ENCODE data around the gene HEXA. TPM values are rescaled to one million over a fixed set of nuclear protein-coding genes. Genes with fewer than 3 reads are reported as not detected.
"Not testable (repeated sequence)": the region's sequence is repeated elsewhere in the genome, so short reads cannot be mapped to it uniquely, and the experiment has no call there.

The HEXA gene
- 10 to 100 TPM; 80.9 to 87.3 TPM for total RNA-seq

DNA sequence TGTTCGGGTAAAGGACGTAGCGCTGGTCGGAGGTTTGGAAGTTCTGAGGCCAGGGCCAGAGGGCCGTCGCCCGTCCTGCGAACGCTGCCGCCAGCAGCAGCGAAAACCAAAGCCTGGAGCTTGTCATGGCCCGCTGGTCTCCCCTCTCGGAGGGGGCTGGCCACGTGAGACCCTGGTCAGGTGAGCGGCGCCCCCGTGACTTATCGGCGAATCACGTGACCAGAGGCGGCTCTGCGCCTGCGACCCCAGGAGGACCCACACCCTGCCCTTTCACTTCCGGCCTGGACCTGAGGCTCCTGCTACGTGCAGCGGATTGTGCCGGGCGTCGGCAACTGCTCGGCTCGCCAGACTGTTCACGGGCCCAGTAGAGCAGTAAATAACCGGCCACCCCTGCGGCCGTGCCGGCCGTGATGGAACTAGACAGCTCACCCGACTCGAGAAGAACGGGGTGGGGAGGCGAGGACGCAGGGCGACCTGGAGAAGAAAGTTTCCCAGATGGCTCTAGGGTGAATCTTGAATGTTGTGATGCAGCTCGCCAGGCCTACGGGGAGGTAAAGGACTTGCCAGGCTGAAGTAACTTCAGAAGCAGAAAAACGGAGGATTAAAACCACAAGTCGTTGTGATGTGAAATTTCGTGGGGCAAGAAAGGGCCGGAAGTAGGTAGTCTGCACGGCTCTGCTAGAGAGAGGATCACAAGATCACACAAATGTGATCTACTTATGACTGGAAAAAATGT, at the start of gene HEXA:
HEXA (minus strand) TSS at position 169 of the 736 bp plus-strand sequence; CDS start at position 127, 42 bp downstream.
- Mint-ChIP-seq H3K36me3 (ENCODE audit: low read depth) (peaks cover 14% of the 10 kb centered on the region), H3K4me3 (peak within 1 kb of the TSS; percentile 90), H3K4me1 (ENCODE audit: low read depth) (peaks cover 40% of the 10 kb centered on the region), H3K27me3 (ENCODE audit: low read depth) (no peaks in the 10 kb centered on the region), H3K9me3 (ENCODE audit: insufficient read depth) (no peaks in the 10 kb centered on the region), H3K27ac (peak within 1 kb of the TSS; percentile 98)
- DNase-seq = peak; percentile 98
- POLR2A ChIA-PET = interaction anchor here (0.6 to 2.7 kb wide), 23 partner anchors 8 to 1118 kb away, joined by 3 to 53 read pairs (median 4); partner anchors contain the start of genes ARIH1, BBS4, HIGD2B and PKM
- CTCF ChIA-PET = interaction anchor here (1.2 to 2.6 kb wide), 6 partner anchors 9 to 224 kb away, joined by 3 to 9 read pairs (median 4); partner anchors contain the start of gene ARIH1
- peak; percentile 86 for ATAC-seq

DNA sequence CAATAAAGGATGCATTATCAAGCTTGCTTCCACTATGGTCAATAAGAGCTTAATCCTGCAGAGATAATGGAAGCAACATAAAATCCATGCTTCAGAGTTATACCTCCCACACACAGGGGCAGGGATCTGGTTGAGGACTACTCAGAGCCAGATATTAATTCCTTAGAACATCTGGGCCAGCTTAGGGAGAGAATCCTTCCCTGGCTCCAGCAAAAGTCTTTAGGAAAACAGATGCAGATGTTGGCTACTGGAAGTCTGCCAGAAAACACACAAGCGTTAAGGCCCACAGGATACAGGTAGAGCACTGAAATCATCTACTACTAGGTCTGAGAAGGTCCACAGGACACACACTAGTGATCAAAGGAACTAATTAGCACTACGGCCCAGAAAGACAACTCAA, 47.4 kb upstream of the HEXA start:
- H3K4me1 Mint-ChIP-seq (ENCODE audit: low read depth) = peaks cover 14% of the 10 kb centered on the region
- ATAC-seq (no peak), DNase-seq (no peak)
- H3K27me3 Mint-ChIP-seq (ENCODE audit: low read depth) = peaks cover 14% of the 10 kb centered on the region
- H3K27ac Mint-ChIP-seq = no peak overlapping the region
- H3K9me3 Mint-ChIP-seq (ENCODE audit: insufficient read depth) = peaks cover 7% of the 10 kb centered on the region
- no peak overlapping the region for H3K4me3 Mint-ChIP-seq
- H3K36me3 Mint-ChIP-seq (ENCODE audit: low read depth) = peaks cover 3% of the 10 kb centered on the region
- CTCF ChIA-PET = interaction anchor here (0.8 kb wide), 1 partner anchor 39 kb away, joined by 3 read pairs; no protein-coding TSS in a partner anchor
- POLR2A ChIA-PET = no interaction called here

DNA sequence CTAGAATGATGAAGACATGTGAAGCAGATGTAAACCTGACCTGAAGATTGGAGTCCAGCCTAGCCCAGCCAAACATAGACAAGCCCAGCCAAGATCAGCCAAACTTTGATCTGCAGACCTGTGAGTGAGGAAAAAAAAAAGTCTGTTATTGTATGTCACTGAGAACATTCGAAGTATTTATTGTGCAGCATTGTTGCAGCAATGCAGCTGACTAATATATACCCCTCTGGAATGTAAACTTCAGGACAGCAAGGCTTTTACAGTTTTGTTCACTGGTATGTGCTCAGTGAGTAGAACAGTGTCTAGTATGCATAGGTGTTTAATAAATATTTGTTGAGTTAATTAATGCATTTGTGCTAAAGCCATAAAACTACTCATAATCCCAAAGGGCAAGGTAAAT, 45.7 kb upstream of the HEXA start:
- ATAC-seq (no peak), DNase-seq (no peak)
- Mint-ChIP-seq H3K27ac (no peak overlapping the region), H3K36me3 (ENCODE audit: low read depth) (peaks cover 3% of the 10 kb centered on the region), H3K4me3 (no peak overlapping the region), H3K27me3 (ENCODE audit: low read depth) (peaks cover 11% of the 10 kb centered on the region), H3K4me1 (ENCODE audit: low read depth) (peaks cover 4% of the 10 kb centered on the region), H3K9me3 (ENCODE audit: insufficient read depth) (peaks cover 7% of the 10 kb centered on the region)
- CTCF ChIA-PET = no interaction called here
- POLR2A ChIA-PET = no interaction called here

DNA sequence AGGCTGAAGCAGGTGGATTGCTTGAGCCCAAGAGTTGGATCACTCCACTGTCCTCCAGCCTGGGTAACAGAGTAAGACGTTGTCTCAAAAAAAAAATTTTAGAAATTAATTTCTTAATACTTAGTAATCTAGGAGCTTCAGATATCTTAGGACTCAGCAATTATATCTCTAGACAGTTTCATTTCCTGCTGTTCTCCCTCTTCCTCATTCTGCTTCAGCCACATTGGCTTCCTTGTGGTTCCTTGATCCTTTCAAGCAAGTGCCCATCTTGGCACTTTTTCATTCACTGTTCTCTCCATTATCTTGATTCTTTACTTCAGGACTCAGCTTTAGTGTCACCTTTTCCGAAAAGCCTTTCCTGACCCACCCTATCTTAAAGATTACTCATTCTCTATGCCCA, 44.8 kb upstream of the HEXA start:
- DNase-seq (no peak), ATAC-seq (no peak)
- Mint-ChIP-seq H3K4me1 (ENCODE audit: low read depth) (peaks cover 3% of the 10 kb centered on the region), H3K36me3 (ENCODE audit: low read depth) (no peaks in the 10 kb centered on the region), H3K4me3 (no peak overlapping the region), H3K9me3 (ENCODE audit: insufficient read depth) (peaks cover 3% of the 10 kb centered on the region), H3K27me3 (ENCODE audit: low read depth) (peaks cover 10% of the 10 kb centered on the region), H3K27ac (no peak overlapping the region)
- POLR2A ChIA-PET = no interaction called here
- CTCF ChIA-PET = no interaction called here

DNA sequence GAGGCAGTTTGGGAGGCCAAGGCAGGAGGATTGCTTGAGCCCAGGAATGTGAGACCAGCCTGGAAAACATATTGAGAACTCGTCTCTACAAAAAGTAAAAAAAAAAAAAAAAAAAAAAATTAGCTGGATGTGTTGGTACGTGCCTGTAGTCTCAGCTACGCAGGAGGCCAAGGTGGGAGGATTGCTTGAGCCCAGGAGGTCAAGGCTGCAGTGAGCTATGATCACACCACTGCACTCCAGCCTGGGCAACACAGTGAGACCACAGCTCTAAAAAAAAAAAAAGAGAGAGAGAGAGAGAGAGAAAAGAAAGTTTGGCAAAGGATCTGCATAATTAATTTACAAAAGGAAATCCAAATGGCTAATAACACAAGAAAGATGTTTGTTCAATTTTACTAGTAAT, 44.0 kb upstream of the HEXA start:
- DNase-seq; ATAC-seq; POLR2A ChIA-PET; H3K9me3 Mint-ChIP-seq (ENCODE audit: insufficient read depth); H3K4me3 Mint-ChIP-seq; H3K4me1 Mint-ChIP-seq (ENCODE audit: low read depth); H3K36me3 Mint-ChIP-seq (ENCODE audit: low read depth); CTCF ChIA-PET; H3K27ac Mint-ChIP-seq: not testable (repeated sequence)
- peaks cover 10% of the 10 kb centered on the region for H3K27me3 Mint-ChIP-seq (ENCODE audit: low read depth)

DNA sequence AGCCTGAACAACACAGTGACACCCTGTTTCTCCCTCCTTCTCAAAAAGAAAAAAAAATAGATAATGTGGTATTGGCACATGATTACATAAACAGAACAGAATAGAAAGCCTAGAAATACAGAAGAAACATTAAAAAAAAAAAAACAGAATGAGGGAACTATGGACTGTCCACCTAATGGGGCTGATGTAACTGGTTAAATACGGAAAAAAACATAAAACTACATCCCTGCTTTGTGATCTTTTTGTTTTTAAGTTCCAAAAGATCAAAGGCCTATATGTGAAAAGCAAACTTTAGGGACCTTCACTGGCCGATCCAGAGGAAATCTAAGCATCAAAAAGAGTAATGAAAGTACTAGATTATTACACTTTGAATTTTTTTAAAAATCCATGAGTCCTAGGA, 39.5 kb upstream of the HEXA start:
- Mint-ChIP-seq H3K36me3 (ENCODE audit: low read depth) (no peaks in the 10 kb centered on the region), H3K27me3 (ENCODE audit: low read depth) (peaks cover 7% of the 10 kb centered on the region), H3K4me1 (ENCODE audit: low read depth) (no peaks in the 10 kb centered on the region), H3K9me3 (ENCODE audit: insufficient read depth) (no peaks in the 10 kb centered on the region), H3K27ac (no peak overlapping the region), H3K4me3 (no peak overlapping the region)
- ChIA-PET POLR2A (no interaction called here), CTCF (no interaction called here)
- no peak for ATAC-seq
- no peak for DNase-seq

DNA sequence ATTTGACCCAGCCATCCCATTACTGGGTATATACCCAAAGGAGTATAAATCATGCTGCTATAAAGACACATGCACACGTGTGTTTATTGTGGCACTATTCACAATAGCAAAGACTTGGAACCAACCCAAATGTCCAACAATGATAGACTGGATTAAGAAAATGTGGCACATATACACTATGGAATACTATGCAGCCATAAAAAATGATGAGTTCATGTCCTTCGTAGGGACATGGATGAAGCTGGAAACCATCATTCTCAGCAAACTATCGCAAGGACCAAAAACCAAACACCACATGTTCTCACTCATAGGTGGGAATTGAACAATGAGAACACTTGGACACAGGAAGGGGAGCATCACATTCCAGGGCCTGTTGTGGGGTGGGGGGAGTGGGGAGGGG, 37.5 kb upstream of the HEXA start:
- H3K4me3 Mint-ChIP-seq; H3K9me3 Mint-ChIP-seq (ENCODE audit: insufficient read depth); POLR2A ChIA-PET; ATAC-seq; CTCF ChIA-PET; H3K27ac Mint-ChIP-seq; DNase-seq; H3K36me3 Mint-ChIP-seq (ENCODE audit: low read depth); H3K4me1 Mint-ChIP-seq (ENCODE audit: low read depth): not testable (repeated sequence)
- peaks cover 13% of the 10 kb centered on the region for H3K27me3 Mint-ChIP-seq (ENCODE audit: low read depth)

DNA sequence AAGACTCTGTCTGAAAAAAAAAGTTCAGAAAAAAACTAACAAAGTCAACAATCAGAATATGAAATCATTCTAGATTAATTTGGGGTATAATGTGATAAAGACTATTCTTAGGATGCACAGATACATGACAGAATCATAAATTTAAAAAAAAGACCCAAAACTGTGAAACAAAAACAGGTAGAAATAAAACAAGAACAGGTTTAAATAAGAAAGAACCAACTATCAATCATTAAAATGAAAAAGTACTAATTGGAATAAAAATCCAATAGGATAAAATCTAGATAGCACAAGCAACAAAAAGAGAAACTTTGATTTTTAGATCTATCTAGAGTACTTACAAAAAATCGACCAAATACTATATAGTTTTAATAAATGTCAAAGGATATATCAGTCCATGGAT, 35.7 kb upstream of the HEXA start:
- Mint-ChIP-seq H3K27me3 (ENCODE audit: low read depth) (peaks cover 20% of the 10 kb centered on the region), H3K27ac (no peak overlapping the region), H3K9me3 (ENCODE audit: insufficient read depth) (no peaks in the 10 kb centered on the region), H3K4me1 (ENCODE audit: low read depth) (no peaks in the 10 kb centered on the region), H3K36me3 (ENCODE audit: low read depth) (no peaks in the 10 kb centered on the region), H3K4me3 (no peak overlapping the region)
- DNase-seq (no peak), ATAC-seq (no peak)
- CTCF ChIA-PET = no interaction called here
- POLR2A ChIA-PET = no interaction called here

DNA sequence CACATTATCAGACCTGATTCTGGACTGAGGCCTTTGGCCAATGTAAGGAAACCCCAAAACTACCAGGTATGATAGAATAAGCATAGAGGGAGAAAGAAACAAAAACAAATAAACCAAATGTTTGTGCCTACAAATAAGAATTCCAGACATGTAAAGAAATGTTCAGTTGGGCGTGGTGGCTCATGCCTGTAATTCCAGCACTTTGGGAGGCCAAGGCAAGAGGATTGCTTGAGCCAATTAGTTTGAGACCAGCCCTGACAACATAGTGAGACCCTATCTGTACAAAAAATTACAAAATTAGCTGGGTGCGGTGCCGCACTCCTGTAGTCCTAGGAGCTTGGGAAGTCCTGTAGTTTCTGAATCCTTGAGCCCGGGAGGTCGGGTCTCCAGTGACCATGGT, 35.3 kb upstream of the HEXA start:
- no peak for ATAC-seq
- no peak overlapping the region for H3K4me3 Mint-ChIP-seq
- H3K36me3 Mint-ChIP-seq (ENCODE audit: low read depth) = no peaks in the 10 kb centered on the region
- H3K4me1 Mint-ChIP-seq (ENCODE audit: low read depth) = no peaks in the 10 kb centered on the region
- H3K27me3 Mint-ChIP-seq (ENCODE audit: low read depth) = peaks cover 23% of the 10 kb centered on the region
- H3K27ac Mint-ChIP-seq = no peak overlapping the region
- ChIA-PET CTCF (no interaction called here), POLR2A (no interaction called here)
- no peak for DNase-seq
- H3K9me3 Mint-ChIP-seq (ENCODE audit: insufficient read depth) = no peaks in the 10 kb centered on the region

DNA sequence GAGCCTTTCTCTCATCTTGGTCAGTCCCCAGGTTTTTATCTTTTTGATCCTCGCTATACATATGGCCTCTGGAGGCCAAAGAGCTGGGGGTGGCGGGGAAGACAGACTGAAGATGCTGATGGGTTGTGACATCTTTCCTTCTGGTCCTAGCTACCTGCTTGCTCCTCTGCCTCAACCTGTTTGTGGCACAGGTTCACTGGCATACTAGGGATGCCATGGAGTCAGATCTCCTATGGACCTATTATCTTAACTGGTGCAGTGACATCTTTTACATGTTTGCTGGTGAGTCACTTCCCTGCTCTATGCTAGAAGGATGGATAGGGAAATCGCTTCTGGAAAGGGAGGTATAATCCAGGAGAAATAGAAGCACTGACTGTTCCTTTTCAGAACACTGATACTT, 31.1 kb upstream of the HEXA start:
- ATAC-seq (no peak), DNase-seq (no peak)
- H3K27ac Mint-ChIP-seq = no peak overlapping the region
- H3K36me3 Mint-ChIP-seq (ENCODE audit: low read depth) = no peaks in the 10 kb centered on the region
- H3K4me3 Mint-ChIP-seq = no peak overlapping the region
- no peaks in the 10 kb centered on the region for H3K9me3 Mint-ChIP-seq (ENCODE audit: insufficient read depth)
- POLR2A ChIA-PET = no interaction called here
- peaks cover 52% of the 10 kb centered on the region for H3K27me3 Mint-ChIP-seq (ENCODE audit: low read depth)
- no peaks in the 10 kb centered on the region for H3K4me1 Mint-ChIP-seq (ENCODE audit: low read depth)
- CTCF ChIA-PET = interaction anchor here (1.1 kb wide), 1 partner anchor 126 kb away, joined by 3 read pairs; no protein-coding TSS in a partner anchor

DNA sequence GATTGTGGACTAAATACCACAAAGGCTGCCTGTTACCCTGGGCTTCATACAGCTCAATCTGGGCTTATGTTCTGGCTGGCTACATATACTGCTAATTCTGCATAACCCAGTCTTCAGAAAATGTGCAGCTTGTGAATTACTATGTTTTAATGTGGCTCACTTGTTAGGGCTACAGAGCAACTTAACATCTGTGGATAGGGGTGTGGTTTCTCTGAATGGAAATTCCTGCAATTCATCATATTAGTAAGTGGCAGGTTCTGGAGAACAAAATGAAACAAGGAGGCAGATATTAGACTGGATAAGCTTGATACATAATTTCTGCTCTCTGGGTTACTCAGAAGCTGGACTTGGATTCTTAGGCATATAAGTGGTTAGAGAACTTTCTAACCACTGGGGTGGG, 29.0 kb upstream of the HEXA start:
- no peak for DNase-seq
- peaks cover 52% of the 10 kb centered on the region for H3K27me3 Mint-ChIP-seq (ENCODE audit: low read depth)
- no peak overlapping the region for H3K4me3 Mint-ChIP-seq
- ChIA-PET CTCF (interaction anchor here (0.8 kb wide), 1 partner anchor 81 kb away, joined by 3 read pairs; no protein-coding TSS in a partner anchor), POLR2A (interaction anchor here (1.4 kb wide), 1 partner anchor 29 kb away, joined by 4 read pairs; the partner anchor contains the start of gene HEXA)
- ATAC-seq = no peak
- H3K27ac Mint-ChIP-seq = no peak overlapping the region
- H3K4me1 Mint-ChIP-seq (ENCODE audit: low read depth) = no peaks in the 10 kb centered on the region
- H3K9me3 Mint-ChIP-seq (ENCODE audit: insufficient read depth) = no peaks in the 10 kb centered on the region
- H3K36me3 Mint-ChIP-seq (ENCODE audit: low read depth) = no peaks in the 10 kb centered on the region

DNA sequence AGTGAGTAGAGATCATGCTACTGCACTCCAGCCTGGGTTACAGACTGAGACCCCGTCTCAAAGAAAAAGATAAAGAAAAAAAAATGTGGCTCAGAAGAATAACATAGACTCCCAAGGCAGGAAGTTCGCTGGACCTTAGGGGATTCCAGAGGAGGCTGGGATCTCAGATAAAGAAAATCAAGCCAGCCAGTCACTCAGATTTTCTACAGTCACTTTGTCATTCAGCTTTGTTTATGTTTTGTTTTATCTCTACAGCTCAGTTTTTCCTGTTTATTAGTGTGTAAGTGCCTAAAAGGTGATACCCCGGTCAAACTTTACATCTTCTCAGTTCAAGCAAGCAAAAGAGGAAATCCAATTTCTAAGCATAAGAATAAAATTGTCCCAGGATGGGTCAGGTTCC, 28.5 kb upstream of the HEXA start:
- CTCF ChIA-PET = interaction anchor here (0.8 kb wide), 2 partner anchors 81 to 126 kb away, joined by 3 read pairs; no protein-coding TSS in a partner anchor
- no peaks in the 10 kb centered on the region for H3K36me3 Mint-ChIP-seq (ENCODE audit: low read depth)
- no peak overlapping the region for H3K4me3 Mint-ChIP-seq
- no peak overlapping the region for H3K27ac Mint-ChIP-seq
- DNase-seq = no peak
- POLR2A ChIA-PET = interaction anchor here (1.4 kb wide), 1 partner anchor 29 kb away, joined by 4 read pairs; the partner anchor contains the start of gene HEXA
- ATAC-seq = no peak
- H3K9me3 Mint-ChIP-seq (ENCODE audit: insufficient read depth) = no peaks in the 10 kb centered on the region
- H3K4me1 Mint-ChIP-seq (ENCODE audit: low read depth) = no peaks in the 10 kb centered on the region
- H3K27me3 Mint-ChIP-seq (ENCODE audit: low read depth) = peaks cover 52% of the 10 kb centered on the region

Measured in activated CD8-positive, alpha-beta T cell treated with anti-CD3 and anti-CD28 coated beads, Interleukin-2, amount 10 ng/mL, durations not matched to agents 7 days and 5 days (primary cell).